HUES48 (cell line): ENCODE results near the gene TMEM128.

Experiments
- H3K27ac ChIP-seq: one replicate; pipeline ENCODE4 v1.7.0; 2013; ENCODE audit warnings: low read depth, low read length, inconsistent platforms
- H3K27me3 ChIP-seq: 2 replicates; pipeline ENCODE4 v1.6.1; 2013; ENCODE audit warnings: mild to moderate bottlenecking, low read length; ENCODE audit not compliant: control insufficient read depth, insufficient read depth
- H3K36me3 ChIP-seq: 2 replicates; pipeline ENCODE4 v1.6.1; 2013; ENCODE audit warnings: low read length; ENCODE audit not compliant: control insufficient read depth, insufficient read depth
- H3K4me1 ChIP-seq: 2 replicates; pipeline ENCODE4 v1.6.1; 2013; ENCODE audit warnings: mild to moderate bottlenecking, low read length; ENCODE audit not compliant: control insufficient read depth, insufficient read depth
- H3K4me3 ChIP-seq: 2 replicates; pipeline ENCODE4 v1.5.1; 2013; ENCODE audit warnings: mild to moderate bottlenecking, low read depth, low read length
- H3K9ac ChIP-seq: 2 replicates; pipeline ENCODE4 v1.6.1; 2013; ENCODE audit warnings: mild to moderate bottlenecking, low read depth, low read length, moderate library complexity
- H3K9me3 ChIP-seq: 2 replicates; pipeline ENCODE4 v1.6.1; 2013; ENCODE audit warnings: low read length; ENCODE audit not compliant: control insufficient read depth, insufficient read depth

TMEM128 gene, protein sequence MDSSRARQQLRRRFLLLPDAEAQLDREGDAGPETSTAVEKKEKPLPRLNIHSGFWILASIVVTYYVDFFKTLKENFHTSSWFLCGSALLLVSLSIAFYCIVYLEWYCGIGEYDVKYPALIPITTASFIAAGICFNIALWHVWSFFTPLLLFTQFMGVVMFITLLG

DNA sequence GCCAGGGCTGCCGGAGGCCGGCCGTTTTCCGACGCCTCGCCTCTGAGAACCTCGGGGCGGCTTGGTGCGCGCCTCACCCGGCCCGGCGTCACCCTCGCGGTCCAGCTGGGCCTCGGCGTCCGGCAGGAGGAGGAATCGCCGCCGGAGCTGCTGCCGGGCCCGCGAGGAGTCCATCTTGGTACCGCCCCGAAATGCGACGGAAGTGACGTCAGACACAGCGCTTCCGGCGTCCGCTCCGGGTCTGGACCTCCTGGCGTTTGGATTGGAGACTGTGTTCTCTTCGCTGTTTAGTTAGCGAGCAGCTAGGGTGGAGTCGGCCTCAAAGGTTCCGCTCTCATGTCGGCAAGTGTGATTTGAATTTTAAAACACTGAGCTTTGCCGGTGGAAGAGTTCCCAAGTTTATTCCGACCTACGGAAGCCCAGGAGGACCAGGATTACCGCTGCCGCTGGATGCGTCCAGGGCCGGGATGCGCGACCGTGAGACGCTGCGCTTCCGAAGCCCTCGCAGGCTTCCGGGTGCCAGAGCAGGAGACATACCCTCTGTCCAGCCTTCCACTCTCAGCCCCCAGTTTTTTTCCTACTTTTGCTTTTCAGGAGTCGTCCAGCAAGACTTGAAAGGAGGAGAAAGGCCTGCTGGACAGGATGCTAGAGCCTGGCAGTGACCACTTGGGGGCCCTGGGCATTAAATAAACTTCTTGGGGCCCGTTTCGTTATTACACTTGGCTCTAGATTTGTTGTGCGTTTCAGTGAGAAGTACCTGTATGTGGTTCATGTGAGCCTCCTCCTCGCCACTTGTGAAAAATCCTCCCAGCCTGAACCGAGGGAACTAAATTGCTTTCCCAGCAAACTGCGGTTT, at the start of gene TMEM128:
Gene TMEM128 (minus strand): TSS at position 195 of the 856 bp plus-strand sequence. CDS start 21 bp downstream, at position 174.
- Histone ChIP-seq H3K4me3 (peak within 1 kb of the TSS; percentile 80), H3K9me3 (no peaks in the 10 kb centered on the region), H3K36me3 (peaks cover 30% of the 10 kb centered on the region), H3K9ac (peak within 1 kb of the TSS; percentile 90), H3K4me1 (0 out of 2 replicates have a peak, but pooled peaks cover 5% of the 10 kb centered on the region), H3K27ac (peak within 1 kb of the TSS; percentile 98), H3K27me3 (no peaks in the 10 kb centered on the region)

DNA sequence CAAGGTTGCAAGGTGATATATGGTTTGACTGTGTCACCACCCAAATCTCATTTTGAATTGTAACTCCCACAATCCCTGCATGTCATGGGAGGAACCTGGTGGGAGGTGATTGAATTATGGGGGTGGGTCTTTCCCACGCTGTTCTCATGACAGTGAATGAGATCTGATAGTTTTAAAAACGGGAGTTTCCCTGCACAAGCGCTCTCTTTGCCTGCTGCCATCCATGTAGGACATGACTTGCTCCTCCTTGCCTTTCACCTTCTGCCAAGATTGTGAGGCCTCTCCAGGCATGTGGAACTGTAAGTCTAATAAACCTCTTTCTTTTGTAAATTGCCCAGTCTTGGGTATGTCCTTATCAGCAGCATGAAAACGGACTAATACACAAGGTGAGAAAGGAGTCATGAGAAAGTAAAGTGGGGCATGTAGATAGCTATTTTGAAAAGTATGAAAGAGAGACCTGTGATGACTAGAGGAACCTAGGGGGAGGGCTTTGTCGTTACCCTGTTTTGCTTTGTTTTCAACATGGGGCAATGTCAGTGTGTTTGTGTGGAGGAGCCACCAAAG, 48.3 kb upstream of the TMEM128 start:
- Histone ChIP-seq H3K9ac (no peak overlapping the region), H3K4me3 (no peak overlapping the region), H3K36me3 (peaks cover 5% of the 10 kb centered on the region; the same call in 1 of the 2 replicates), H3K4me1 (peaks cover 2% of the 10 kb centered on the region; the same call in 1 of the 2 replicates), H3K27ac (no peak overlapping the region), H3K27me3 (no peaks in the 10 kb centered on the region), H3K9me3 (no peaks in the 10 kb centered on the region)

DNA sequence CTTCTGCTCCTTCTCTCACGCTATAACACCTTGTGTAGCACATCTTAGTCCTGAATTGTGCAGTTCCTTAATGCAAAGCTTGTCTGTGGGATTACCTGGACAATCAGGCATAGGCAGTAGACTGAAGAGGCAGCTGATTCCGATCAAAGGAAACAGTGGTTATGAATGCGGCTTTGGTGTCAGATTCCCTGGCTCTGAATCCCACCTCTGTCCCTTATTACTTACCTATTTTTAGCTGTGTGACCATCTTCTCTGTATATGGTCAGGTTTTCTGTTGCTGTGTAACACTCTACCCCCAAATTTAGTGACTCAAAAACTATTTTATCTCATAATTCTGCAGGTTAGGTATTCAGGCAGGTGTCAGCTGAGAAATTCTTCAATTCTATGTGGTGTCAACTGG, 45.3 kb upstream of the TMEM128 start:
- Histone ChIP-seq H3K4me3 (no peak overlapping the region), H3K36me3 (peaks cover 5% of the 10 kb centered on the region; the same call in 1 of the 2 replicates), H3K27ac (no peak overlapping the region), H3K9me3 (no peaks in the 10 kb centered on the region), H3K9ac (no peak overlapping the region), H3K27me3 (no peaks in the 10 kb centered on the region), H3K4me1 (peaks cover 13% of the 10 kb centered on the region)

- H3K4me3 ChIP-seq, result peak within 1 kb of the TSS; percentile 98
- H3K9ac ChIP-seq, result peak within 1 kb of the TSS; percentile 84
- H3K27ac ChIP-seq, result peak within 1 kb of the TSS; percentile 40
- no peaks in the 10 kb centered on the region for H3K9me3 ChIP-seq
- peaks cover 18% of the 10 kb centered on the region for H3K36me3 ChIP-seq
- H3K4me1 ChIP-seq, result peaks cover 13% of the 10 kb centered on the region
- H3K27me3 ChIP-seq, result no peaks in the 10 kb centered on the region
These were observed 42.2 kb upstream of the TMEM128 start, which contains the start of the genes LYAR and ZBTB49 for GRCh38 chr4:4289941-4290850. Gene LYAR, minus strand, starts transcription at chr4:4290154. Its CDS starts 6,412 bp downstream, at chr4:4283742. Gene ZBTB49, plus strand, starts transcription at chr4:4290251. Its CDS starts 9,695 bp downstream, at chr4:4299946.

GRCh38 chr4:4289597-4289940, 41.5 kb upstream of the TMEM128 start:
- peaks cover 24% of the 10 kb centered on the region for H3K36me3 ChIP-seq
- peak overlapping the region; percentile 98 for H3K4me3 ChIP-seq
- H3K9me3 ChIP-seq, result no peaks in the 10 kb centered on the region
- H3K27ac ChIP-seq, result peak overlapping the region; percentile 40
- H3K9ac ChIP-seq, result peak overlapping the region; percentile 84
- H3K4me1 ChIP-seq, result peaks cover 13% of the 10 kb centered on the region
- no peaks in the 10 kb centered on the region for H3K27me3 ChIP-seq

GRCh38 chr4:4289055-4289454, 41.0 kb upstream of the TMEM128 start:
- Histone ChIP-seq H3K4me1 (peaks cover 13% of the 10 kb centered on the region), H3K9ac (peak overlapping the region; percentile 84), H3K36me3 (peaks cover 29% of the 10 kb centered on the region)

DNA sequence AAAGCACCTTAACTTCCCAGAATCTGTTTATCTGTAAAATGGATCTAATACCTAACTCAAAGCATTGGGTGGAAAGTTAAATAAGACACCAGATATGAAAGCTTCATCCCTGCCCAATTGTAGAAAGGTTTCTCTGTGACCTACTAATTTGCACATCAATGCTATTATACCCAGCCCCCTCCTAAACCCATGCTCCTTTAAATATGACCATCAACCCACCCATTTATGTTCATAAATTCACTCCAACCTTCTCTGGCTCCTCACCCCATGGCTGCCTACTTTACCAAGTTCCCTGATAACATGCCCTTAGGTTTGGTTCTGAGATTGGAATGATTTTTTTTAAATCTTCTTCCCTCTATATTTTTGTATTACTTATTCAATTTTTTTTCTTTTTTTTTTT, 40.1 kb upstream of the TMEM128 start:
- no peak overlapping the region for H3K9ac ChIP-seq
- peaks cover 13% of the 10 kb centered on the region for H3K4me1 ChIP-seq
- no peak overlapping the region for H3K27ac ChIP-seq
- H3K4me3 ChIP-seq, result no peak overlapping the region
- peaks cover 38% of the 10 kb centered on the region for H3K36me3 ChIP-seq
- H3K9me3 ChIP-seq, result no peaks in the 10 kb centered on the region
- H3K27me3 ChIP-seq, result no peaks in the 10 kb centered on the region

More at GRCh38 chr4:4289055-4289454, 41.0 kb upstream of the TMEM128 start:
- Histone ChIP-seq H3K27ac (no peak overlapping the region), H3K9me3 (no peaks in the 10 kb centered on the region), H3K27me3 (no peaks in the 10 kb centered on the region), H3K4me3 (peak overlapping the region; percentile 98)

DNA sequence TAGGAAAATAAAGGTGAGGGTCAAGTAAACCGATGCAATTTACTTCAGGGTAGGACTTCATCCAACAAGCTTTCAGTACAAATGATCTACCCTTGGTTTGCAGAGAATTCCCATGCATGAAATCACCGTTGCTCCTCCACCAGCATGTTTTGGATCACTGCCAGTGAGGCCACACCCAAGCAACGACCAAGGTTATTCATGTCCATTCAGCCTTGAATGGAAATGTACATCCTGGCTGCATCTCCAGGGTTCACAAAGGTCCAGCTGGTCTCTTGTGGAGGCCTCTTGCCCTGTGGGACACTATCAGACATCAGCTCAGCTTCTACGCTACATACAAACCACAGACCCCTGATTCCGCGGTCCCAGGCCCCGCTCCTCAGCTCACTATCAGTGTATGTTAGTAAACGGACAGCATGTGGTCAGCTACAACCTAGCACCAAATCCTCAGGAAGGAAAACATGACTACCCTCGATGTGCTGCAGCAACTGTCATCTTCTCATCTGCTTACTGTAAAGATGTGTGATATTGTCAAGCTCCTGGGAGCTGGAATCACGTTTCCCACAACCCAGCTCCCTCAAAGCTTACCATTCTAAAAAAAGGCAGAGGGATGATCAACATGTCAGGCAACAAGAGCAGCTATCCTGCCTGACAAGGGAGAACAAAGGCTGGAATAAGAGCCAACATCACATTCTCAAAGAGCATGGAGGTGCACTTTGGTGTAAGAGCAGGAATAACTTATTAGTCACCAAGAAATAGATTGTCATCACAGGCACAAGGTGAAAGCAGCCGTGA, 37.0 kb upstream of the TMEM128 start:
- no peaks in the 10 kb centered on the region for H3K9me3 ChIP-seq
- no peak overlapping the region for H3K27ac ChIP-seq
- H3K27me3 ChIP-seq, result no peaks in the 10 kb centered on the region
- no peak overlapping the region for H3K4me3 ChIP-seq
- peaks cover 63% of the 10 kb centered on the region for H3K36me3 ChIP-seq
- H3K9ac ChIP-seq, result no peak overlapping the region
- H3K4me1 ChIP-seq, result peaks cover 6% of the 10 kb centered on the region; the same call in 1 of the 2 replicates

DNA sequence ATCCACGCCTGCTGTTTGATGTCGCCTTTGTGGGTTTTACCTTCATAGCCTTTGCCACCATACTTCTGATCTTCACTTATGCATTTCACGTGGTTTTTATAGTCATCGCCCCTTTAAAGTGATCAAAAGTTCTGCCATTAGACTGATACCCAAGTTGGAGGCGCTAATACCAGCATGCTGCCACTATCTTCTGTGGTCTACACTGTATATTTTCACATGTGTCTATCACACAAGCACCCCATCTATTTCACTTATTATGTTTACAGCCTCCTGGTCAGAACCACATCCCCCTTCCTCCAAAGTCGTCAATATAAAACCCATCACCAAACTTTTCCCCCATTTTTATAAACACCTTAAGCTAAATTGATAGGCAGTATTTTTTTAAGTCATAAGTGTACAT, 33.8 kb upstream of the TMEM128 start:
- Histone ChIP-seq H3K27me3 (no peaks in the 10 kb centered on the region), H3K4me1 (no peaks in the 10 kb centered on the region), H3K9me3 (no peaks in the 10 kb centered on the region), H3K9ac (no peak overlapping the region), H3K4me3 (no peak overlapping the region), H3K36me3 (peaks cover 91% of the 10 kb centered on the region), H3K27ac (no peak overlapping the region)

GRCh38 chr4:4277531-4277930, 29.5 kb upstream of the TMEM128 start:
- no peak overlapping the region for H3K4me3 ChIP-seq
- no peaks in the 10 kb centered on the region for H3K27me3 ChIP-seq
- no peak overlapping the region for H3K9ac ChIP-seq
- no peaks in the 10 kb centered on the region for H3K4me1 ChIP-seq
- no peaks in the 10 kb centered on the region for H3K9me3 ChIP-seq
- peaks cover 89% of the 10 kb centered on the region for H3K36me3 ChIP-seq
- H3K27ac ChIP-seq, result no peak overlapping the region
